GM21367 (cell line): ENCODE data around the gene DNMT1.
"Not testable (repeated sequence)": the region's sequence is repeated elsewhere in the genome, so short reads cannot be mapped to it uniquely, and the experiment has no call there.

Source experiments
- ATAC-seq: cut with Tn5 transposase; IDR thresholded peaks from one replicate; pipeline ENCODE4 v1.9.1; 2021; ENCODE audit not compliant: unreplicated experiment

Gene DNMT1

DNA sequence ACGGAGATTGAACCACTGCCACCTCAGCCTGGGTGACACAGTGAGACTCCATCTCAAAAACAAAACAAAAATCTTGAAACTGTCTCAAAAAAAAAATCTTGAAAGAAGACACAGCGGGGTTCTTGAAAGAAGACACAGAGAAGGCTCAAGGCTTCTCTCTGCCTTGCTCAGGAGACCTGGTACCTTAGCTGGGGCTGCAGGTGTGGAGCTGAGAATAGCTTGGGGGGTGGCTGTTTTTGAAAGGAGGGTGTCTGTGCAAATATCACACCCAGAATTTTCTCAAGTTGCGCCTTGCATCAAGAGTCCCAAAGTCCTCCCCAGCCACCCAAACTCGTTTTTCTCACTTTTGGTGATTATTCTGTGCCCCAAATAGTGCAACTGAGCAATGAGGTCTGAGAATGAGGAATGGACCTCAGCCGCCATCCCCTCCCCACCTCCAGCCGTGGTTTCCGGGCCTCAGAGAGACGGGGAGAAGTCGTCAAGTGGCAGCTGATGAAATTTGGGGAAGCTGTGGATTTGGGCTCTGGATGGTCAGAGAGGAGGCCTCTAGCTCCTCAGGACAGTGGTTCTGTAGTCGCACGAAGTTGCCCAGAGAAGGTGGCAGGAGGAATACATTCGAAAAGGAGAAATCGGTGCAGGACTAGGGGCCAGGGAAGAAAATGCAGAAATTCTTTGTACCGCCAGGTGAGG is 27.6 kb upstream of the DNMT1 start:
- ATAC-seq = no peak

GRCh38 chr19:10220695-10221094 is 25.9 kb upstream of the DNMT1 start:
- ATAC-seq = no peak

GRCh38 chr19:10219678-10220077 is 24.9 kb upstream of the DNMT1 start:
- no peak for ATAC-seq

- no peak for ATAC-seq
These were observed 22.3 kb upstream of the DNMT1 start for GRCh38 chr19:10217085-10217484.

- no peak for ATAC-seq
These were observed 20.0 kb upstream of the DNMT1 start for GRCh38 chr19:10214784-10215183.

DNA sequence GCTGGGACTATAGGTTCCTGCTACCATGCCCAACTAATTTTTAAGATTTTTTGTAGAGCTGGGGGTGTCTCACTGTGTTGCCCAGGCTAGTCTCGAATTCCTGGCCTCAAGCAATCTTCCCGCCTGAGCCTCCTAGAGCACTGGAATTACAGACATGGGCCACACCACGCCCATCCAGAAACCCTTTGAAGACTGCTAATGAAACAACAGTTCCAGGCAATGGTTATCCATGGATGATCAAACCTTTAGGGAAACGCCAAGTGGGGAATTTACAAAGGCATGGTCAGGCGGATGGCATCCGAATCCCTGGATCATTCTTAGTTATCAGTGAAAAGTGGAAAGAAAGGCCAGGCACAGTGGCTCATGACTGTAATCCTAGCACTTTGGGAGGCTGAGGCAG is 16.9 kb upstream of the DNMT1 start:
- ATAC-seq = no peak

- ATAC-seq = no peak
These were observed 16.3 kb upstream of the DNMT1 start for GRCh38 chr19:10211061-10211460.

GRCh38 chr19:10209315-10209714 is 14.6 kb upstream of the DNMT1 start:
- no peak for ATAC-seq

GRCh38 chr19:10207026-10207425 is 12.3 kb upstream of the DNMT1 start:
- ATAC-seq = no peak

DNA sequence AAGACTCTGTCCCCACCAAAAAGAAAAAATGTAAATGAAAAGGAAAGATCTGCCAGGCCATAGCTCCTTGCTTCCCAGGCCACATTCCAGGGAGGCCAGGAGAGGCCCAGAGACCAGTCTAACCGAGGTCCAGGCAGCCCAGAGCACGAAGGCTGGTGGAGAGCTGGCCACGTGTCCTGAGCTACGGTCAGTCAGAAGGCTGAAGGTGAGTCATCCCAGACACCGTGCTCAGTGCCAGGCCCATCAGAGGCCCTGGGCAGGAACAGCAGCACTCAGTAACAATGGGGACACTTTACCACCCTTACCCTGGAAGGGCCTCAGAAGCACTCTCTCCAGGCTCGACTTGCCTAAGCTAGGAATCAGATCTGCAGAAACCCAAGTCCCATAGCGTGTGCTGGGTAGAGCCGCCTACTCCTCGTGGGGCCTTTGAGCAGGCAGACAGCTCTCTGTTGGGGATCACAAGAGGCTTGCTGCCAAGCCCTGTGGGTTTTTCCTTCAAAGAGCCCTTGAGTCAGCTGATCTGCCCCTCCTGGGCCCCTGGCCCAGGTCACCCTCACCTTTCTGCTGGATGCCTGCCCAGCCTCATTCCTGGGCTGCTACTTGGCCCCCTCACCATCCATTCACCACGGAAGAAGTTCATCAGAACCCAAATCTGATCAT is 11.6 kb upstream of the DNMT1 start:
- ATAC-seq = no peak

- ATAC-seq = no peak
These were observed 10.9 kb upstream of the DNMT1 start for GRCh38 chr19:10205636-10206035.

GRCh38 chr19:10203686-10204085 is 8.9 kb upstream of the DNMT1 start:
- no peak for ATAC-seq

DNA sequence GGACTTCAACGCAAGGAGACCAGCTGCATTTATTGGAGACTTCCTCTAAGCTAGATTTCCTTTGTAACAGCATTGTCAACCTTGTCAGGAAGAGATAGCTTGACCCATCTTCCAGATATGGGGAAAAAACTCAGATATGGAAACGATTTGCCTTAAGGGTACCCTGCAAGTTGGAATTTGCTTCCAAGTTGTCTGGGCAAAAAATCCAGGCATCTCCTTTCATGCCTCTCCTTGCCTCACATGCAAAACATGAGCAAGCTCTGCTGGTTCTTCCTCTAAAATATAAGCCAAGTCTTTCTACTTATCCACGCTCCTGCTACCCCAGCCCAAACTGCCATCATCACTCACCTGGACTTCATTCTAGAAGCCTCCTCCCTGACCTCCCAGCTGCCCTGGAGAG is 6.4 kb upstream of the DNMT1 start:
- no peak for ATAC-seq

DNA sequence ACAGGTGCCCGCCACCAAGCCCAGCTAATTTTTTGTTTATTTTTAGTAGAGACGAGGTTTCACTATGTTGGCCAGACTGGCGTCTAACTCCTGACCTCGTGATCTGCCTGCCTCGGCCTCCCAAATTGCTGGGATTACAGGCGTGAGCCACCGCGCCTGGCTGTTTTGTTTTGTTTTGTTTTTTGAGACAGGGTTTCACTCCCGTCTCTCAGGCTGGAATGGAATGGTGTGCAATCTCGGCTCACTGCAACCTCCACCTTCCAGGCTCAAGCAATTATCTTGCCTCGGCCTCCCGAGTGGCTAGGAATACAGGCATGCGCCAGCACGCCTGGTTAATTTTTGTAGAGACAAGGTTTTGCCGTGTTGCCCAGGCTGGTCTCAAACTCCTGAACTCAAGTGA is 5.3 kb upstream of the DNMT1 start:
- not testable (repeated sequence) for ATAC-seq

DNA sequence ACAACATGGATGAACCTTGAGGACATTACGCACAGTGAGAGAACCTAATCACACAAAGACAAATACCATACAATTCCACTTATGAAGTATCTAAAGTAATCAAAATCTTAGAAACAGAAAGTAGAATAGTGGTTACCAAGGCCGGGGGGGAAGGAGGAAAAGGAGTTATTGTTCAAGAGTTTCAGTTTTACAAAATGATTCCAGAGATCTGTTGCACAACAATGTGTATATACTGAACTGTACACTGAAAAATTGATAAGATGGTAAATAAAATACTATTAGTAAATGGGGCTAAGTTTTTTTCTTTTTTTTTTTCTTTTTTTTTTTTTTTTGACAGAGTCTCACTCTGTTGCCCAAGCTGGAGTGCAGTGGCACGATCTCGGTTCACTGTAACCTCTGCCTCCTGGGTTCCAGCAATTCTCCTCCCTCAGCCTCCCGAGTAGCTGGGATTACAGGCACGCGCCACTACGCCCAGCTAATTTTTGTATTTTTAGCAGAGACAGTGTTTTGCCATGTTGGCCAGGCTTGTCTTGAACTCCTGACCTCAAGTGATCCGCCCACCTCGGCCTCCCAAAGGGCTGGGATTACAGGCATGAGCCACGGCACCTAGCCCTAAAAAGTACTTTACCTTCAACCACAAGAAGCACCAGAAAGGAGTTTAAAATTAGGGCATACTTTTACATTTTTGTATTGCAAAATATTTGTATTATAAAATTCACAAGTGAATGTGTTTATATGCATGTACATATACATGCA is 4.3 kb upstream of the DNMT1 start:
- ATAC-seq = not testable (repeated sequence)

DNA sequence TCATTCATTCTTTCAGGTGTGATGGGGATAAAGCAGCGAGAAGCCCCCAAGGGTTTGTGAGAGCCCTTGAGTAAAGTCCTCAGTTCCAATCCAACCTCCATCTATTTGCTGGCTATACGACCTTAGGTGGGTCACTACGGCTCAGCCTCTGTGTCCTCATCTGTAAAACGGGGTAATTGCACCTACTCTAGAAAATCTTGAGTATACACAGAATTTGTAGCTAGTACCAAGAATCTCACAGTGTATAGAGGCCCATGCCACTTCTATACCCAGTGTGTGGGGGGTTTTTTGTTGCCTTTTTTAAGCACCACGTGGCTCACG is 406 bp upstream of the DNMT1 start:
- peak; percentile 8 for ATAC-seq

GRCh38 chr19:10193790-10194499 is 808 bp downstream of the DNMT1 start:
- peak; percentile 3 for ATAC-seq

DNA sequence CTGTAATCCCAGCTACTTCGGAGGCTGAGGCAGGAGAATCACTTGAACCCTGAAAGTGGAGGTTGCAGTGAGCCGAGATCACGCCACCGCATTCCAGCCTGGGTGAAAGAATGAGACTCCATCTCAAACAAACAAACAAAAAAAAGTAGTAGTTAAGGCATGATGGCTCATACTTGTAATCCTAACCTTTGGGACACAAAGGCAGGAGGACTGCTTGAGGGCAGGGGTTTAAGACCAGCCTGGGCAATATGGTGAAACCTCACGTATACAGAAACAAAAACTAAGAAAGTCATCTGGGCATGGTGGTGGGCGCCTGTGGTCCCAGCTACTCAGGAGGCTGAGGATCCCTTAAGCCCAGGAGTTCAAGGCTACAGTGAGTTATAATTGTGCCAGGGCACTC is 1.8 kb downstream of the DNMT1 start:
- ATAC-seq = no peak

DNA sequence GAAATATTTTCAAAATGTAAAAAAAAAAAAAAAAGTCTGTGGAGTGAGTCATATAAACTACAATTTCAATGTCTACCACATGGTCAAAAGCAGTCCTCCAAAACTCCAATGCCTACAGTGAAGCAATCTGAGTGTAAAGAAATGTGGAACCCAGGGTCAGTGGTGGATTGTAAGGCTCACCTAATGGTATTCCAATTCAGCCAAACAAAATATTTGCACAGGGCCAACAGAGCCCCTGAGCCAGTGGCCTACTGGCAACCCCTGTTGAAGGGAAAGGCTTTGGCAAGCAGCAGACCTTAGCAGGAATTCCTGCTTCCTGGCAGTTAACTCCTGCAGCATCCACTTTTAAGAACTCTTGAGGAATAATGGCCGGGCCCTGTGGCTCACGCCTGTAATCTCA is 3.4 kb downstream of the DNMT1 start:
- no peak for ATAC-seq

- ATAC-seq = no peak
These were observed 4.7 kb downstream of the DNMT1 start for GRCh38 chr19:10190026-10190425.

DNA sequence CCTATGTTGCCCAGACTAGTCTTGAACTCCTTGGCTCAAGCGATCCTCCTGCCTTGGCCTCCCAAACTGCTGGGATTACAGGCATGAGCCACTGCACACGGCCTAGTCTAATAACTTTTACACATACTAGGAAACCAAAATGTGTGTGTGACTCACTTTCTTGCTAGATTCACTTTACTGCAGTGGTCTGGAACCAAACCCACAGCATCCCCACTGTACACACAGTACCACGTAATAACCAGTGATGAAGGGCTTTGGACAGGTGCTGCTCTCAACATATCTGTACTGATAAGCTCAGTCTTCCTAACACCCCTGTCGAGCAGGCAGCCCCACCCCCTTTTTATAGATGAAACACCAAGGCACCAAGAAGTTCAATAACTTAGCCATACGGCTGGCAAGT is 5.1 kb downstream of the DNMT1 start:
- no peak for ATAC-seq

GRCh38 chr19:10187315-10187714 is 7.4 kb downstream of the DNMT1 start:
- no peak for ATAC-seq
